ENCODE measurements around the gene RRP9.

DNA sequence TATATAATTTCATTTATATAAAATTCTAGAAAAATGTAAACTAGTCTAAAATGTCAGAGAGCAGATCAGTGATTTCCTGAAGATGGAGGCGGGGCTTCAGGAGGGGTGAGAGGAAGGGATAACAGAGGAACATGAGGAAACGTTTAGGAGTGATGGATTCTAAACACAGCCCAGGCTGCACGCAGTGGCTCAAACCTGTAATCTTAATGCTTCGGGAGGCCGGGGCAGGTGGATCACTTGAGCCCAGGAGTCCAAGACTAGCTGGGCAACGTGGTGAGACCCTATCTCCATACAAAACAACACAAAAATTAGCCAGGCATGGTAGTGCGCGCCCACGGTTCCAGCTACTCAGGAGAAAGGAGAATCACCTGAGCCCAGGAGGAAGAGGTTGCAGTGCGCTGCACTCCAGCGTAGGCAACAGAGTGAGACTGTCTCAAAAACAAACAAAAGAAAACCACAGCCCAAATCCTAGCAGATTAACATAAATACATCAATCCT lies 20.6 kb downstream of the RRP9 start:
- TF ChIP-seq, protein P1, sequence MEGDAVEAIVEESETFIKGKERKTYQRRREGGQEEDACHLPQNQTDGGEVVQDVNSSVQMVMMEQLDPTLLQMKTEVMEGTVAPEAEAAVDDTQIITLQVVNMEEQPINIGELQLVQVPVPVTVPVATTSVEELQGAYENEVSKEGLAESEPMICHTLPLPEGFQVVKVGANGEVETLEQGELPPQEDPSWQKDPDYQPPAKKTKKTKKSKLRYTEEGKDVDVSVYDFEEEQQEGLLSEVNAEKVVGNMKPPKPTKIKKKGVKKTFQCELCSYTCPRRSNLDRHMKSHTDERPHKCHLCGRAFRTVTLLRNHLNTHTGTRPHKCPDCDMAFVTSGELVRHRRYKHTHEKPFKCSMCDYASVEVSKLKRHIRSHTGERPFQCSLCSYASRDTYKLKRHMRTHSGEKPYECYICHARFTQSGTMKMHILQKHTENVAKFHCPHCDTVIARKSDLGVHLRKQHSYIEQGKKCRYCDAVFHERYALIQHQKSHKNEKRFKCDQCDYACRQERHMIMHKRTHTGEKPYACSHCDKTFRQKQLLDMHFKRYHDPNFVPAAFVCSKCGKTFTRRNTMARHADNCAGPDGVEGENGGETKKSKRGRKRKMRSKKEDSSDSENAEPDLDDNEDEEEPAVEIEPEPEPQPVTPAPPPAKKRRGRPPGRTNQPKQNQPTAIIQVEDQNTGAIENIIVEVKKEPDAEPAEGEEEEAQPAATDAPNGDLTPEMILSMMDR (IDR thresholded peaks at IDR 0.05; ENCODE audit: low read depth, low read length, poor library complexity, severe bottlenecking), result no peak
- TF ChIP-seq EZH2phosphoT487 (IDR thresholded peaks at IDR 0.05; ENCODE audit: borderline replicate concordance, low read length), result no peak
